LoVo (cell line): Measurements from ENCODE around the gene SYCP2.
"Not testable (repeated sequence)": the region's sequence is repeated elsewhere in the genome, so short reads cannot be mapped to it uniquely, and the experiment has no call there.

Experiments
- DNase-seq: peaks from one replicate; pipeline ENCODE4 v3.0.0-alpha.2; 2016; ENCODE audit warnings: low spot score

SYCP2 gene

GRCh38 chr20:59933296-59933848 lies at the start of gene SYCP2:
Gene SYCP2, minus strand, starts transcription at chr20:59933637. Its CDS starts 11,224 bp downstream, at chr20:59922413.
- no peak for DNase-seq

GRCh38 chr20:59983076-59983475 lies 49.6 kb upstream of the SYCP2 start:
- no peak for DNase-seq

- DNase-seq, result no peak
These were observed 43.6 kb upstream of the SYCP2 start for GRCh38 chr20:59977086-59977485.

GRCh38 chr20:59976156-59976782 lies 42.8 kb upstream of the SYCP2 start:
- no peak for DNase-seq

- no peak for DNase-seq
These were observed 38.8 kb upstream of the SYCP2 start for GRCh38 chr20:59972037-59972801.

GRCh38 chr20:59971428-59971827 lies 38.0 kb upstream of the SYCP2 start:
- DNase-seq, result no peak

GRCh38 chr20:59966428-59966827 lies 33.0 kb upstream of the SYCP2 start:
- no peak for DNase-seq

- no peak for DNase-seq
These were observed 28.7 kb upstream of the SYCP2 start for GRCh38 chr20:59962155-59962554.

GRCh38 chr20:59961423-59961822 lies 28.0 kb upstream of the SYCP2 start:
- DNase-seq, result no peak

- DNase-seq, result no peak
These were observed 25.2 kb upstream of the SYCP2 start for GRCh38 chr20:59958626-59959025.

- DNase-seq, result no peak
These were observed 24.7 kb upstream of the SYCP2 start, which contains the start of gene CDH26 for GRCh38 chr20:59958123-59958522. Gene CDH26, plus strand, starts transcription at chr20:59958423. Its CDS starts 304 bp downstream, at chr20:59958727.

GRCh38 chr20:59957568-59957967 lies 24.1 kb upstream of the SYCP2 start:
- DNase-seq, result not testable (repeated sequence)

GRCh38 chr20:59955131-59955796 lies 21.8 kb upstream of the SYCP2 start:
- peak; percentile 38 for DNase-seq

- DNase-seq, result no peak
These were observed 21.3 kb upstream of the SYCP2 start for GRCh38 chr20:59954718-59955117.

GRCh38 chr20:59949911-59950310 lies 16.5 kb upstream of the SYCP2 start:
- no peak for DNase-seq

- DNase-seq, result peak; percentile 41
These were observed 15.6 kb upstream of the SYCP2 start for GRCh38 chr20:59948828-59949720.

- no peak for DNase-seq
These were observed 14.8 kb upstream of the SYCP2 start for GRCh38 chr20:59948212-59948611.

- DNase-seq, result no peak
These were observed 13.9 kb upstream of the SYCP2 start for GRCh38 chr20:59947376-59947775.

- no peak for DNase-seq
These were observed 12.3 kb upstream of the SYCP2 start for GRCh38 chr20:59945731-59946130.

GRCh38 chr20:59945175-59945574 lies 11.7 kb upstream of the SYCP2 start:
- DNase-seq, result no peak

GRCh38 chr20:59944726-59945125 lies 11.3 kb upstream of the SYCP2 start:
- DNase-seq, result no peak

GRCh38 chr20:59942245-59942644 lies 8.8 kb upstream of the SYCP2 start:
- no peak for DNase-seq
